Skeletal muscle cell (primary cell): ENCODE measurements around the gene SH3RF3.

Source experiments
- DNase-seq: peaks from one replicate; pipeline ENCODE4 v3.0.0-alpha.2; 2010; ENCODE audit warnings: low read depth
- H3K4me3 ChIP-seq: 2 replicates; pipeline ENCODE4 v1.5.1; 2011; ENCODE audit warnings: low read depth, mild to moderate bottlenecking, control low read depth, low read length, moderate library complexity

Gene SH3RF3

DNA sequence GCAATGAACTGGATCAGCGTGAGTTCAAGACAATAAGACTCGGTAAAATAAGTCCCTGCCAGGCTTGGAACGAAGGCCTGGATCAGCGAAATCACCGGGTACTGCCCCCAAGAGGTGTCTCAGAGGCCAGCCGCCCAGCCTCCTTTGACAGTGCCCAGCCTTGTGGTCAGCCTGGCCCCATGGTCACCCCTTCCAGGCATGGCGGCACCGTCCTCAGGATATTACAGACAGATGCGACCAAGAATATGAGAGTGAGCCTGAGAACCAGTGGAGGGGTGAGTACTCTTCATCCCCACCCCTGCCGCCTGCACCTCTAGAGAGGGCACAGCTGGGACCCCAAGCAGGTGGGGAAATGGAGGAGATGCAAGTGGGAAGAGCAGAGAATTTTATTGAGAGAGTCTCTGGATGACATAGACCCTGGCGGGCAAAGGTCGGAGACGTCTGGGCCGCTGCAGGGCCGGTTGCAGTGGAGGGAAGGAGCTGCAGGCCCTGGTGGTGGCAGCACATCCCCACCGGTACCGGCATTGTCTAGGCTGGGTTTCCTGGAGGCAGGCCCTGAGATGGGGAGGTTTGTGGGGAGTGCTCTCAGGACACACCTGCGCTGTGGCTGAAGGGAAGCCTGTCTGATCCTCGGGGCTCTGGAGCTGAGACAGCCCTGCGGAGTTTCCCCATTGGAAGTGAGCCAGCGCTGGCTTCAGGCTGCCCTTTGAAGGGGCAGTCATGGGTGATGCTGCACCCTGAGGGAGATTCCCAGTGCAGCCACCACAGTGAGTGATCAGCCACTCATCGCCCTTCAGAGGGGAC, 294.8 kb downstream of the SH3RF3 start:
- no peak for DNase-seq

DNA sequence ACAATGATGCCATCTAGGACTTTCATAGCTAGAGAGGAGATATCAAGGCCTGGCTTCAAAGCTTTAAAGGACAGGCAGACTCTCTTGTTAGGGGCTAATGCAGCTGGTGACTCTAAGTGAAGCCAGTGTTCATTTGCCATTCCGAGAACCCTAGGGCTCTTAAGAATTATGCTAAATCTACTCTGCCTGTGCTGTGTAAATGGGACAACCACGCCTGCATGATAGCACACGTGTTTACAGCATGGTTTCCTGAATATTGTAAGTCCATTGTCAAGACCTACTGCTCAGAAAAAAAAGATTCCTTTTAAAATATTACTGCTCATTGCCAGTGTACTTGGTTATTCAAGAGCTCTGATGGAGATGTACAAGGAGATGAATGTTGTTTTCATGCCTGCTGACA, 296.4 kb downstream of the SH3RF3 start:
- H3K4me3 ChIP-seq: no peak overlapping the region
- DNase-seq: no peak

More for the DNA sequence above, 294.8 kb downstream of the SH3RF3 start:
- H3K4me3 ChIP-seq: no peak overlapping the region

DNA sequence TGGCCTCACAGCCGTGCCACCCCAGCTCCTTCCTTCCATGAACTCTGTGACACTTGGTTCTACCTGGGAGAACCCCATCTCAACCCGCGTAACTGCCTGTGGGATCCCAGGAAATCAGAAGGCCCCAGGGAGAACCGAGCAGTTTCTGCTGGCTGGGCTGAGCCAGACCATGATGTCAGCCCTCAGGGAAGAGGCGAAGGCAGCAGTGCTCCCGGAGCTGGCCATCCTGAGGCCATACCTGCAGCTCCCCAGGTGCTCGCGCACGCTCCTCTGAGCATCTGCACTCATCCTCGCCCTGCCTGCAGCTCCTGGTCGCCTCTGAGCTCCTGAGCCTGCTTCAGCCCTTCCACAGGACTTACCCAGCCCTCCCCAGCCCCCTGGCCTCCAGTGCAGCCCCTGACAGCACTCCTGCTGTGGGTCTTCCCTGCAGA, 298.7 kb downstream of the SH3RF3 start:
- no peak for DNase-seq
- H3K4me3 ChIP-seq: no peak overlapping the region

DNA sequence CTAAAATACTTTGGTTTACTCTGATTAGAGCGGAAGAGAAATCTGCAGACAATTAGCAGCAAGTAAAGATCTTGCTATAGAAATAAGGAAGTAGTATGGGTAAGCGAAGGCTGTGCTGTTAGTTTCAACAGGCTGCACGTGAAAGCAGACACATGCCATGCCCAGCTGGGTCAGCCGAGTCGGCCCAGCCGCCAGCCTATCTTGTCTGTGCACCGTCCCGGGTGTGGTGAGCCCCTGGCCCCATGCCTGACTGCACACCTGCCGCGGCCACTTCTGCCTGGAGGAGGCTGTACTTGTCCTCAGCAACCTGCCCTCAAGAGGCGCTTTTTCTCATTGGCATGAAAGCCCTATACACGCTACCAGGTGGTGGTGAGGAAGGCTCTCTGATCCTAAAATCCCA, 299.3 kb downstream of the SH3RF3 start:
- DNase-seq: no peak
- no peak overlapping the region for H3K4me3 ChIP-seq

DNA sequence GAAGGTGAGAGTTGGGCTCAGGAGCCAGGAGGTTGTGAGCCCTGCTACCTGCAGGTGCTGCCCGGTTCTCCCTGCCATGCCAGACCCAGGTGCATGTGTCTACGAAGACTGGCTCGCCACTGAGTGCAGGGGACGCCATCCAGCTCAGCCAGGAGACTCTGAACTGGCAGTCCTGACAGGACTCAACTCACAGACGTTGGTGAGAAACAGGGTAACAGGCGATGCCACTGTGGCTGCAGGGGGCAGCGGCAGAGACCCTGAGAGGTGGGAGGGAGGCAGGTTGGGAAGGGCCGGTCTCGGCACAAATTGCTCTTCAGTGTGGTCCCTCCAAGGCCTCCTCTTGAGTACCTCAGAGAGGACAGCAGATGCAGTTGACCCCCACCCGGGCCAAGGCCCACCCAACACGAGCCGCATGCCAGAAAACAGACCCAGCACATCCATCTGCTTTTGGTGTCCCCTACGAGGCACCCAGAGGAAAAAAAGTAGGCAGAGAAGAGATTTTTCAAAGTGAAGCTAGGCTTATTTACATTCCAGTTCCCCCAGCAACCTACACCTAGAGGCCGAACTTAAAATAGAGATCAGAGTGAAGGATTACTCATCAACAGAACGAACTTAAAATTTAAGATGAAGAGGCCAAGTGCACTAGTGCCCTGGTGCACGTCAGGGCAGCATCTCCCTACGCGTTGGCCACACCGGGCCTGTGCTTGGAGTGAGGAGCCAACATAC, 300.0 kb downstream of the SH3RF3 start:
- DNase-seq: no peak
- no peak overlapping the region for H3K4me3 ChIP-seq

DNA sequence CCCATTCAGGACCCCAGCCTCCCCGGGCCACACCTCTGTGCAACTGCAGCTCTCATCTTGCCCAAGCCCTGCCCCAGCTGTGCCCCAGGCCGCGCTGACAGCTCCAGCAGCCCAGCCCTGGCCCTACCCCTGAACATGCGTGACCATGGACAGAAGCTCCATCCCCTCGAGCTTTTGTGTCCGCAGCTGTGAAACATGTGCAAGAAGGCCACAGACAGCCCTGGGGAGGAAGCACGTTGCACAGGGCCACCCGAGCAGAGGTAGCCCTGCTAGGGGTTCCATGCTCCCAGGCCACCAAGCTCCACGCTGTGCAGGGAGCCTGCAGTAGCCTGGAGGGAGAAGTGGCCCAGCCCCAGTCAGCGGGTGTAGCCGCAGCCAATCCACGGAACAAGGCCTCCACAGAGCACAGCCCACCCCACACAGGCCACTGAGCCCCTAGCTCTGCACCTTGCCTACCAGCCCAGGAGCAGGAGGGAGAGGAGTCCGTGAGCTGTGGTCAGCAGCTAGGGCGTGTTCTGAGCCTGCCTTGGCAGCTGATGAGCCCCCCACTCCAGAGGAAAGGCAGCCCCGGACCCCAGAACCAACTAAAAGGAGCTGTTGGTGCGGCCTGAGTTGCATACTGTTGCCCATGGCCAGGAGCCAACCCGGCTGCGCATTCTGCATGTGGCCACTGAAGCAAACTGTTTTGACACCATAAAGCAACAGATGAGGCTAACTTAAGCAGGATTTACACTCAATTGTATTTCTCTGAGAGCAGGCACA, 300.7 kb downstream of the SH3RF3 start:
- no peak for DNase-seq

DNA sequence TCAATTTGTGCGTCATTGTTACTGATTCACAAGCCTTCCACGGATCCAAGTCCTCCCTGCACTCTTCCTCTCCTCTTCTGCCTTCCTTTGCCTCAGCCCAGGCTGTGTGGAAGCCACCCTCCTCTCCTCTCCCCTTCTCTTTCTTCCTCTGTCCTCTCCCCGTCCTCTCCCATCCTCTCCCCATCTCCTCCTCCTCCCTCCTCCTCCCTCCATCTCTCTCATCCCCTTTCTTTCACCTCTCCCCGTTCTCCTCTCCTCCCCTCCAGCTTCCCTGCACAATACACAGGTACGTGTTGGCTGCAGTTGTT, 301.3 kb downstream of the SH3RF3 start:
- no peak overlapping the region for H3K4me3 ChIP-seq
- DNase-seq: no peak

More for the DNA sequence above, 300.7 kb downstream of the SH3RF3 start:
- no peak overlapping the region for H3K4me3 ChIP-seq

DNA sequence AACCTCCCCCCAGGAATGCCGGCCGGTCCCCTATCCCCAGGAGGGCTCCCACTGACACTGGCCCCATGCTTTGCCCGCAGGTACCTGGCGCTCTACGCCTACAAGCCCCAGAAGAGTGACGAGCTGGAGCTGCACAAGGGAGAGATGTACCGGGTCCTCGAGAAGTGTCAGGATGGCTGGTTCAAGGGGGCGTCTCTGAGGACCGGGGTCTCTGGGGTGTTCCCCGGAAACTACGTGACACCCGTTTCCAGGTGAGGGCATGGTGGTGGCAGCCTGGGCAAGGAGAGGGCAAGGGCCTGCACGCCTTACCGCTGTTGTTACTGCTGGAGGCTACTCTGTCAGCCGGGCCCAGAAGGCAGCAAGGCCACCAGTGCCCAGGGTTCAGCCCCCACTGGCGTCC, 303.4 kb downstream of the SH3RF3 start:
- no peak overlapping the region for H3K4me3 ChIP-seq
- DNase-seq: no peak

DNA sequence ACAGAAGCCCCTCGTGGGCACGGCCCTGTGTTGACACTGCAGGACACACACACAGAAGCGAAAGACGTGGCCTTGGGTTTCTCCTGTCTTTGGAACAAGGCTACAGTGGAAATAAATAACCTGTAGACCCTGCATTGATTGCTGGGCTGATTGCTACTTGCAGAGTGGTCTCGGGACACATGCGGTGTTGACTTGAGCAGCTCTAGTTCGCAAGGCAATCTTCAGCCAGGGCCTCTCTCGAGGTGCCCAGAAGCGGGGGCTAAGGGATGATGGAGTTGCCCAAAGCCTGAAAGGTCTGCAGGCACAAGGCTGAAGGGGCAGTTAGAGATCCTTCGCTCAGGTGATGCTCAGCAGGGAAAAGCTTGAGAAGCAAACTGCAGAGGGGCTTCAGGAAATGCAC, 304.5 kb downstream of the SH3RF3 start:
- no peak for DNase-seq
- H3K4me3 ChIP-seq: no peak overlapping the region

DNA sequence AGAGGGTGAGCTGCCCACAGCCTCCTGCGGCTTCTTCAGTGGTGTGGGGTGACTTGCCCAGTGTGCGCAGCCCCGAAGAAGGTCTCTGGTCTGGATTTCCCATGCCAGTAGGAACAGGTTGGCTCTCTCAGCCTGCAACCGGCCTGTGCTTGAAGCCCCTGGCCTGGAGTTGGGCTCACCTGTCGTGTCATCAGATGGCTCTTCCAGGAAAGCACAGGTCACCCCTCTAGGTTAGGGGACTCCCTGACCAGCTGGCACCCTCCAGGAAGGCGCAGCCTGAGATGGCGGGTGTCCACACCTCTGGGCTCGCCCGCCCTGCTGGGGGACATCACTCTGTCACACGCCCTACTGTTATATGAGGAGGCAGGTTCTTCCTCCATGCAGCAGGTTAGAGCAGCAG, 304.9 kb downstream of the SH3RF3 start:
- no peak overlapping the region for H3K4me3 ChIP-seq
- no peak for DNase-seq

DNA sequence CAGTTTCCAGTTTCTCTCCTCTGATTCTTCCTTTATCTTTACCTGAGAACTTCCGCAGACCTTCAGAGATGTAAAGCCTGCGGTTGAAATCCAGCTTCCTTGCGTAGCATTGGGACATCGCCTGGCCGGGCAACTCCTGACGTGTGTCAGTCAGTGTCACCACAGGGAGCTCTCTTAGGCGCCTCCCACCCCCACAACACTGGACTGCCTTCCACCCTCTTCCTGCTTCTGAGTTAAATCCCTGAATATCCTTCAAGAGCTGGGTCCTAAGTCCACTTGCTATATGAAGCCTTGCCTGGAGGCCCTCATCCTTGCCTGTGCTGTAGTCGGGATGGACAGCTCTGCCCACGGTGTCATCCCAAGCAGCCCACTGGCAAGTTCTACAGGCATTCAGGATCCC, 305.3 kb downstream of the SH3RF3 start:
- DNase-seq: no peak

DNA sequence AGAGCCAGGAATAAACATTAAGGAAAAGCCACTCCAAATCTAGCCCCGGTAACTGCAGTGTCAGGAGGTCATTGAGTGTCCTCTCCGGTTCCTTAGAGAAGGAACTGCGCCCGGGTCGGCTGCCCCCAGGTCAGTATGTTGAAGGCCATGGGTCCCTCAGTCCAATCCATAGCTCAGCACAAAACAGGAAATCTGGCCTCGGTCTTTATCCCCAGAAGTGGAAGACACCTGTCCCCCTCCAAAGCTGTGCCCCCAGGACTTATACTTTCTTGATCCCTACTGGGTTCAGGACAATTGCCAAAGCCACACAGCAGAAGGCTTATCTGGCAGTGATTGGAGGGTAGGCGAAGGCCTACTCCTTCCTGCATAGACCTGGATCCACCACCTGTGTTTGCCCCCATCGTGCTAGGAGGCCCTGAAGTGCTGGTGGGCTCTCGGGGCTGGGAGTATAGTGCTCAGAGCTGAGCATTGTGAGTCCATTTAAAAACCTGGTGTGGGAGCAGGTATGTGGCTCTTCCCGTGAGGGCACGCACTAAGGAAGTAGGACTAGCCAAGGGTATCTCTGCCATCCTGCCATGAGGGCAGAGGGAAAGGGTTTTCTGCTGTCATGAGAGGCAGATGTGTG, 306.2 kb downstream of the SH3RF3 start:
- no peak for DNase-seq

More for the DNA sequence above, 305.3 kb downstream of the SH3RF3 start:
- no peak overlapping the region for H3K4me3 ChIP-seq

DNA sequence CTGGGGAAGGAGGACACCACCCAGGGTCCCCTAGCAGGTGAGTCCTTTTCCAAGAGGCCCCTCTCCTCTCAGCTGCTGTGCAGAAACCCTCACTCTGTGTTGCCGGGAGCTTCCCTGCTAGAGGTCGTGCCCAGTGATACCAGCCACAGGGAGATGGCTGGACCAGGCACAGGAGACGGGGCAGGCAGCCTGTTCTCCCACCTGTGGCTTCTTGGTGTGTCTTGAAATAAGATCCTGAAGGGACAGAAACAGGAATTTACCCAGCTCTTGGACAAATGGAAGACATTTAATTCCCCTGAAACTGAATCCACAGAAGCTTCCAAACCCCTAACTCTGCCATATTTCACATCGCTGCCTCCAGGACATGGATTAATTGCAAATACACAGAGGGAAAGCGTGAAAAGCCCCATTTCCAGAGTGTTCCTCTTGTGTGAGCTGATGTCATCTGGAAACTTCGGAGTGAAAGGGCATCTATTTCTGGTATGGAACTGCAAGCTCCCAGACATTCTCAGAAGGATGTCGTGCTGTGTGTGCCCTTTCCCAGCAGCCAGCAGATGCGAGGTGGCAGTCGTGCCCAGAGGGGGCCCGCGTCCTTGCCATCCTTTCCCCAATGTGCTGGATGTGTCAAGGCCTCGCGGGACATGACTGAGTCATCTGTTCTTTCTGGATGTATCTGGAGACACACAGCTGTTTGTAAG, 307.0 kb downstream of the SH3RF3 start:
- peak; percentile 63 for DNase-seq
- no peak overlapping the region for H3K4me3 ChIP-seq

More for the DNA sequence above, 306.2 kb downstream of the SH3RF3 start:
- H3K4me3 ChIP-seq: no peak overlapping the region

DNA sequence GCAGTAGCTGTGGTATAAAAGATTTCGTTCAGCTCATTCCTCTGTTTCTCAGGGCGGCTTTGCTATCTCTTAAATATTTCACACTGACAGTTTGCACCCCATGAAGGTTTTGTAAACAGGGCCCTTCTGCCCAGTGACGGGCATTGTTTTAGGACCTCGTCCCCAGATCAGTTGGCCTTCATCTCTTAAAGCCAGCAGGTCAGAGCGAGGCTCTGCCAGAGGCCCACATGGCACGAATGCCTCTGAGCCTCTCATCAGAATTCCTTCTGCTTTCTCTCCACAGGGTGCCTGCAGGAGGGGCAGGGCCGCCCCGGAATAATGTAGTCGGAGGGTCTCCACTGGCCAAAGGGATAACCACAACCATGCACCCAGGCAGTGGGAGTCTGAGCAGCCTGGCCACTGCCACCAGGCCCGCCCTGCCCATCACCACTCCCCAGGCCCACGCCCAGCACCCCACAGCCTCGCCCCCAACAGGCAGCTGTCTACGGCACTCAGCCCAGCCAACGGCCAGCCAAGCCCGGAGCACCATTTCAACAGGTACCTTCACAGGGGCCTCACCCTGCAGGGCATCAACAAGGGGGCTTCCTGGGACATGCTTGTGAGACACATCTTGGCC, 307.7 kb downstream of the SH3RF3 start:
- H3K4me3 ChIP-seq: no peak overlapping the region

DNA sequence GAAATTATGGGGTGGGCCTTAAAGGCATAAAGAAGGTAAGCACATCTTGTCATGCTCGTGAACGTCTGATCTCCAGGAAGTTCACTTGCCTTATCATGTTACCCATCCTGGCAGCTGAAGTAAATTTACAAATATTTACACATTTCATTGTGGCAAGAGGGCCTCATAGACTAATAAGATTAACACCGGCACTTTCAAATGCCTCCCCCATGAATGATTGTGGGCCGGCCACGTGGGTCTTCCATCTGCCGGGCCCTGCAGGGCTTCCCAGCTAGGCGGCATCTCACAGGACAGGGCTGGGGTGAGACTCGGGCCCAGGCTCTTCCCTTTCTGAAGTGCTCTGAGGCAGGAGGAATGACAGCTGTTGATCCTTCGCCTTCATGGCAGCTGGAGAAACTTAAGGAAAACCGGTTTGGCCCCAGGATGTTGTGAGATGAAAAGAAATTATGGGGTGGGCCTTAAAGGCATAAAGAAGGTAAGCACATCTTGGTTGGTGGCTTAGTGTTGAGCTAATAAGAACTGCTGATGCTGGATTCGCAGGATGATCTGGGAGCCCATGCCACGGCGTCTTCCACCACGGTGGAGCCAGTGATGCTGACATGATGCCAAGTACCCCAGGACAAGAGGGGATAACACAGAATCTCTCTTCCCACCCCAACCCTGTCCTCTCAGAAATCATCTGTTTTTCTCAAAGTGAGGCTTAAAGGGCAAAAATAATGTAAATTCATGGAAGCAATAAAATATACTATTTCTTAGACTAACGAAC, 308.5 kb downstream of the SH3RF3 start:
- H3K4me3 ChIP-seq: no peak overlapping the region
- DNase-seq: no peak

More for the DNA sequence above, 307.7 kb downstream of the SH3RF3 start:
- no peak for DNase-seq

DNA sequence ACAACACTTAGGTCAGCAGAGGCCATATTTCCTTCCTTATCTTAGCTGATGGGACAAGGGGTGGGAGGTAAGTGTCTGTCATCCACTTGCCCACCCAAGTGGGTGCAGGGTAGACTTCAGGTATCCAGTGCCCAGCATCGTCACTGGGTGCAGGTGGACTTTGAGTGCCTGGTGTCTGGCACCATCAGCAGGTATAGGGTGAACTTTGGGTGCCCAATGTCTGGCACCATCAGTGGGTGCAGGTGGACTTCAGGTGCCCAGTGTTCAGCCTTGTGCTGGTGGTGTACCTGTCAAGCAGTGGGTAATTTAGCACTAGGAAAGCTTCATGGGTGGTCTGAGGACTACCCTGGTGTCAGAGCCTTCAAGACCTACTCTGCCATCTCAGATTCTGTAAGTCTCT, 309.1 kb downstream of the SH3RF3 start:
- H3K4me3 ChIP-seq: no peak overlapping the region
- DNase-seq: no peak

DNA sequence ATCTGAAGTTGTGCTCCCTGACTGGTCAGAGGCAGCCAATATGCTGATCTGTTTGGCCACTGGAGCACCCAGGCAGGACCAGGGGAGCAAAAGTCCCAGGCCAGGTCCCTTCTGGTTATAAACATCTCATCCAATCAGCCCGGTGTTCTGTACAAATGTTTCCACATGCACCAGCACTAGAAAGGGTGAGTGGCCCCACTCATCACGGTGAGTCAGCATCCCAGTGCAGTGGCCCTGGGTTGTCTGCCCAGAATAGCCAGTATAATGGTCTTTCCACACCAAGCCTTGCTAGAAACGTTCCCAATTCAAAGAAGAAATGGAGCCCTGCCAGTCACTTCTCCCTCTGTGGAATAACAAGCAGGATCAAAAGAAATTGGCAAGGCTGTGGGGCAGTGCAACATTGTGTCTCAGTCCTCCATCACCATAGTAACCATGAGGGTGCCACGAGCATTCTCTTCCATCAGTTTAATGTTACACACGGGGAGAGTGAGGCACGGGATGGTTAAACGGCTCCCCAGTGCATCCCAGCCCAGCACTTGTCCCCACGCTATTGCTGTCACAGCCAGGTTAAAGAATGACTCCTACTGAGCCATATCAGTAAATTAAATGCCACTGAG, 309.9 kb downstream of the SH3RF3 start:
- H3K4me3 ChIP-seq: no peak overlapping the region
- DNase-seq: peak; percentile 59

DNA sequence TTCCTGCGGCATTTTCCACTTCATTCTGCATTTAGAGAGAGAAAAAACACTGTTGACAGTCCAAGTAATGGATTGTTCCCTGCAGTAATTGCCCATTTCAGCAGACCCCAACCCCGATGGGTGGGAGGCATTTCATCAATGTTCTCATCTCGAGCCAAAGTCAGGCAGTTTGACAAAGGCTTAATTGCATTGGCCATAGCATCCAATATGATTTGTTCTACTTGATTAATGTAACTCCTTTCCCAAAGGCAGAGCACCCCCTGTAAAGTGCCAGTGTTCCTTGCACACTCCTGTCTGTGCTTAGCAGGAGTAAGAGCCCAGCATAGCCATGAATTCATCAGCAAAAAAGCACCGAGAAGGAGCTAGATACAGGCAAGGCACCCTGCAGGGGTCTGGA, 310.4 kb downstream of the SH3RF3 start:
- no peak overlapping the region for H3K4me3 ChIP-seq
- DNase-seq: no peak
